Pancreas (tissue), 10 donors: ENCODE data around the gene CUL1. TPM values are rescaled to one million over a fixed set of nuclear protein-coding genes. Genes with fewer than 3 reads are reported as not detected.

ENCODE experiments used
- ATAC-seq, 4 donors: fragments of 200-7000 bp; cut with Tn5 transposase; one replicate each; pipeline versions ENCODE4 v1.8.0 to v1.9.1; 2020; ENCODE audit warnings: mild to moderate bottlenecking in 4 of 4, moderate library complexity in 4 of 4
- DNase-seq, 6 donors: peaks; one replicate each; pipeline ENCODE4 v3.0.0-alpha.2; 2020
- FAIRE-seq: peaks from 2 replicates; lab custom pipeline; 2012; peaks lifted over from hg19 to GRCh38; lab: Jason Lieb, UNC
- H3K27ac ChIP-seq, 4 donors: fragments of 200-600 bp; sonication (generic); 1 replicate in 3 of 4; 2 replicates in 1 of 4; pipeline versions ENCODE4 v1.5.0 to v1.8.0; 2020
- H3K27me3 ChIP-seq, 4 donors: fragments of 200-600 bp; one replicate each; pipeline ENCODE4 v1.8.0; 2021
- H3K36me3 ChIP-seq, 3 donors: fragments of 200-600 bp; sonication (generic) in 1 of 3; one replicate each; pipeline versions ENCODE4 v1.5.0 to v1.8.0; 2020 to 2021
- H3K4me1 ChIP-seq, 3 donors: fragments of 200-600 bp; one replicate each; pipeline ENCODE4 v1.8.0; 2021
- H3K4me3 ChIP-seq, 4 donors: fragments of 200-600 bp; sonication (generic) in 2 of 4; one replicate each; pipeline versions ENCODE4 v1.5.0 to v1.8.0; 2020 to 2021
- H3K9me3 ChIP-seq, 4 donors: fragments of 200-600 bp; one replicate each; pipeline ENCODE4 v1.8.0; 2021
- CTCF ChIP-seq, 4 donors: fragments of 200-600 bp; sonication (generic) in 3 of 4; IDR thresholded peaks; one replicate each; pipeline versions ENCODE4 v1.5.0 to v1.8.0; 2021; ENCODE audit warnings: antibody characterized with exemption in 4 of 4
- WGBS, 2 donors: extraction: QIAGEN DNeasy Blood & Tissue Kit; methylation state at CpG; one replicate each; pipeline ENCODE4 v1.1.7; 2013; 5-methylcytosine and 5-hydroxymethylcytosine counted together
- intact Hi-C, 3 donors: fragments of 100-400 bp; cut with DNase I; formaldehyde crosslinking; loops; one replicate each; pipeline versions ENCODE4 v1.11.1 to v1.14.2; 2022
- polyA plus RNA-seq, 2 donors: library from polyadenylated mRNA; stranded (reverse); fragments of 200-250 nt; gene quantifications; one replicate each; pipeline ENCODE4 v1.2.3, GENCODE V29; 2013
- total RNA-seq, 6 donors: library from RNA; stranded (reverse); fragmentation: NEBNext Ultra II Directional in 4 of 6; extraction: Animal tissue kit (Norgen Biotek cat#: 25700) in 4 of 6; gene quantifications; one replicate each; pipeline versions ENCODE4 v1.2.1 to v1.2.4, GENCODE V29; 2021 to 2023
- donor health status: healthy with polysubstance abuse.
- donor health status: DM: no; HTN: no; CAD: no; lungs with moderate emphysema.
- donor health status: DM: no; HTN: no; CAD: no.
- donor health status: control.
- donor health status: control.
- donor health status: Bipolar disorder and iron deficiency.
- donor health status: DM: yes; HTN: yes; CAD: no.
- donor health status: DM: no; HTN: no; CAD: no.
- donor health status: DM: no; HTN: no; CAD: no.
- donor health status: DM: yes; HTN: yes; CAD: no.

The CUL1 gene
- total and polyA plus RNA-seq, 8 donors = 8.9 to 19.2 (median 12.9) TPM

- TF ChIP-seq CTCF (IDR thresholded peaks at IDR 0.05) = no peak
- no peak for ATAC-seq
Measured at GRCh38 chr7:148684289-148684830, 14.3 kb upstream of the CUL1 start.

GRCh38 chr7:148686312-148686937 lies 12.3 kb upstream of the CUL1 start:
- Histone ChIP-seq H3K27me3 (no peaks in the 10 kb centered on the region), H3K4me3 (no peak overlapping the region), H3K36me3 (no peaks in the 10 kb centered on the region), H3K9me3 (no peaks in the 10 kb centered on the region), H3K27ac (no peak overlapping the region), H3K4me1 (no peaks in the 10 kb centered on the region)
- DNase-seq = no peak
- no peak for FAIRE-seq
- TF ChIP-seq CTCF (IDR thresholded peaks at IDR 0.05) = no peak
- 64 to 76% methylated on average over 6 of the region's 6 CpGs for WGBS, 2 donors
- intact Hi-C loops = no loop called here
- no peak for ATAC-seq

More at GRCh38 chr7:148684289-148684830, 14.3 kb upstream of the CUL1 start:
- Histone ChIP-seq H3K27me3 (no peaks in the 10 kb centered on the region), H3K9me3 (no peaks in the 10 kb centered on the region), H3K27ac (no peak overlapping the region), H3K4me3 (no peak overlapping the region), H3K36me3 (no peaks in the 10 kb centered on the region), H3K4me1 (no peaks in the 10 kb centered on the region)
- FAIRE-seq (no peak), DNase-seq (no peak)
- intact Hi-C loops = no loop called here
- 83 to 84% methylated on average over 13 of the region's 13 CpGs for WGBS, 2 donors

GRCh38 chr7:148687555-148687954 lies 11.1 kb upstream of the CUL1 start:
- no peaks in the 10 kb centered on the region for H3K36me3 ChIP-seq
- intact Hi-C loops = no loop called here
- no peaks in the 10 kb centered on the region for H3K27me3 ChIP-seq
- 90 to 92% methylated on average over 2 of the region's 2 CpGs for WGBS, 2 donors
- H3K9me3 ChIP-seq = no peaks in the 10 kb centered on the region
- no peak overlapping the region for H3K4me3 ChIP-seq
- no peak for ATAC-seq
- no peak for DNase-seq
- no peaks in the 10 kb centered on the region for H3K4me1 ChIP-seq
- H3K27ac ChIP-seq = no peak overlapping the region
- no peak for TF ChIP-seq CTCF (IDR thresholded peaks at IDR 0.05)
- FAIRE-seq = no peak

GRCh38 chr7:148688526-148688925 lies 10.2 kb upstream of the CUL1 start:
- H3K9me3 ChIP-seq = no peaks in the 10 kb centered on the region
- no peak overlapping the region for H3K27ac ChIP-seq
- FAIRE-seq (no peak), DNase-seq (no peak), ATAC-seq (no peak)
- H3K27me3 ChIP-seq = no peaks in the 10 kb centered on the region
- no peaks in the 10 kb centered on the region for H3K4me1 ChIP-seq
- no peak for TF ChIP-seq CTCF (IDR thresholded peaks at IDR 0.05)
- no peaks in the 10 kb centered on the region for H3K36me3 ChIP-seq
- intact Hi-C loops = no loop called here
- H3K4me3 ChIP-seq = no peak overlapping the region
- WGBS, 2 donors = 61 to 78% methylated on average over 1 of the region's 1 CpG

GRCh38 chr7:148693651-148694050 lies 5.1 kb upstream of the CUL1 start:
- Histone ChIP-seq H3K4me1 (no peaks in the 10 kb centered on the region), H3K4me3 (no peak overlapping the region), H3K27me3 (no peaks in the 10 kb centered on the region), H3K27ac (no peak overlapping the region), H3K36me3 (no peaks in the 10 kb centered on the region), H3K9me3 (no peaks in the 10 kb centered on the region)
- DNase-seq = no peak
- intact Hi-C loops = no loop called here
- no peak for ATAC-seq
- no peak for FAIRE-seq
- 92% methylated on average over 7 of the region's 7 CpGs for WGBS, 2 donors
- no peak for TF ChIP-seq CTCF (IDR thresholded peaks at IDR 0.05)
